Fibroblast of mammary gland (primary cell): ENCODE results near the gene ABHD17C.

Experiments used
- DNase-seq: peaks from one replicate; pipeline ENCODE4 v3.0.0-alpha.2; 2010; ENCODE audit warnings: low read depth
- H3K4me3 ChIP-seq: 2 replicates; pipeline ENCODE4 v1.5.1; 2011; ENCODE audit warnings: low read depth, mild to moderate bottlenecking, low read length, moderate library complexity; ENCODE audit not compliant: control insufficient read depth
- TF ChIP-seq, protein P1 (sequence below): conservative IDR thresholded peaks from 2 replicates; pipeline ENCODE4 v1.5.1; 2011; ENCODE audit warnings: low read depth, low read length, inconsistent platforms; ENCODE audit not compliant: control insufficient read depth, insufficient read depth

ABHD17C gene

DNA sequence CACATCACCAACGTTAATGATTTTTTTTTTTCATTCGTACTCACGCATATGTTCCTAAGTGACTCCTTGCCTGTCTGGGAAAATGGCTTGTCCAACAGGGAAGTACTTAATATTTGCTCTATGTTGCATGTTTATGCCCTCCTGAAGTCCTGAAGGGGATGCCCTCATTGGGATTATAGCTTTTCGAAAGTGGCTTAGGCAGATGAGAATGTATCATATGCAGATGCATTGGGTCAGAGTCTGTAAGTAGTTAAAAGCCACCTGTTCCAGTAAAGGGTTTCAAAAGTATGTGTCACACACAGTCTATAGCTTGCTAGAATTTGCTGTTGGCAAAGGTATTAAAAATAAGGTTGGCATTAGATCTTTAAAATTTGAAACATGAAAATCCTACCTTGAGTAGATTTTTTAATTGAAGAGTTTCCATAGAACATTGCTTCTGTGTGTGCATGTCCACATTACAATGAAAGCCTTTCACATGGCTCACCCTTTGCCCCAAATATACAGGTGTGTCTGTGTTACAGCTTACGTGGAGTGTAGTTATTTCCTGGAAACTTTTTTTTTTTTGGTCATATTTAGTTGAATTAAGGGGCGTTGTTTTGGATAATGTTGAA is 2.1 kb downstream of the ABHD17C start:
- TF ChIP-seq, protein P1, sequence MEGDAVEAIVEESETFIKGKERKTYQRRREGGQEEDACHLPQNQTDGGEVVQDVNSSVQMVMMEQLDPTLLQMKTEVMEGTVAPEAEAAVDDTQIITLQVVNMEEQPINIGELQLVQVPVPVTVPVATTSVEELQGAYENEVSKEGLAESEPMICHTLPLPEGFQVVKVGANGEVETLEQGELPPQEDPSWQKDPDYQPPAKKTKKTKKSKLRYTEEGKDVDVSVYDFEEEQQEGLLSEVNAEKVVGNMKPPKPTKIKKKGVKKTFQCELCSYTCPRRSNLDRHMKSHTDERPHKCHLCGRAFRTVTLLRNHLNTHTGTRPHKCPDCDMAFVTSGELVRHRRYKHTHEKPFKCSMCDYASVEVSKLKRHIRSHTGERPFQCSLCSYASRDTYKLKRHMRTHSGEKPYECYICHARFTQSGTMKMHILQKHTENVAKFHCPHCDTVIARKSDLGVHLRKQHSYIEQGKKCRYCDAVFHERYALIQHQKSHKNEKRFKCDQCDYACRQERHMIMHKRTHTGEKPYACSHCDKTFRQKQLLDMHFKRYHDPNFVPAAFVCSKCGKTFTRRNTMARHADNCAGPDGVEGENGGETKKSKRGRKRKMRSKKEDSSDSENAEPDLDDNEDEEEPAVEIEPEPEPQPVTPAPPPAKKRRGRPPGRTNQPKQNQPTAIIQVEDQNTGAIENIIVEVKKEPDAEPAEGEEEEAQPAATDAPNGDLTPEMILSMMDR = no peak
- DNase-seq = no peak
- H3K4me3 ChIP-seq = peak overlapping the region; percentile 63

DNA sequence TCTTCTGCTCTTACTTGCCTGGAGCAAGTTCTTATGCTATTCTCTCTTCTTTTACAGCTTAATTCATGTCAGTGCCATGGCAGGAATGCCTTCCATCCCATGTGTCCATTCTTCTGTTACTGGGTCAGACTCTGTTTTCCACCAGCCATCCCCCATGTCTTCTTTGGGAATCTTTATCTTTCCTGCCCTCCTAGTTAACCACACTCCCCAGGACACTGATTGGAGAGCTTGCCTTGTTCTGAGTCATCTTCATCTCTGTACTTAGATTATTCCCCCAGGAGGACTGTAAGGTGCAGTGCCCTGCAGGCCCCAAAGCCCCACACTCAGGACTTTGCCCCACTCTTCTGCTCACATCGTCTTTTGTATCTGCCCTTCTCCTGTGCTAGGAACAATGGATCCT is 3.6 kb downstream of the ABHD17C start:
- TF ChIP-seq, protein P1 = no peak
- peak; percentile 13 for DNase-seq
- no peak overlapping the region for H3K4me3 ChIP-seq

DNA sequence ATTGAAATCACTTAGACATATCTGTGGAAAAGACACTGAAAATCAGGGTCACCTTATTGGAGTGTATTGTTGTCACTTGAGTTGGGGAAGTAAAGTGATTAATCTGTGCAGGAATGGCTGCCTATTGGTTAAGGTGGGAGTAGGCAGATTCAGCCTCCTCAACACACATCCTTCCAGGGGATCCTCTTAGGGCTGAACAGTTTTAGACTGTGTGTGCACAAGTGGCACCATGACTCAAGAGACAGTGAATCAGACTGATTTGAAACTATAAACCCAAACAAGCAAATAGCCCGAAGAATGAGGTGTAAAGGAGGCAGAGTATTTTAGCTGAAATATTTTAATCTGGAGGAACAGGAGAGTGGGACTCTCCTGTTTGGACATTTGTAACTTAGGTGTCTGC is 4.9 kb downstream of the ABHD17C start:
- peak; percentile 37 for DNase-seq
- TF ChIP-seq, protein P1 = no peak
- no peak overlapping the region for H3K4me3 ChIP-seq

DNA sequence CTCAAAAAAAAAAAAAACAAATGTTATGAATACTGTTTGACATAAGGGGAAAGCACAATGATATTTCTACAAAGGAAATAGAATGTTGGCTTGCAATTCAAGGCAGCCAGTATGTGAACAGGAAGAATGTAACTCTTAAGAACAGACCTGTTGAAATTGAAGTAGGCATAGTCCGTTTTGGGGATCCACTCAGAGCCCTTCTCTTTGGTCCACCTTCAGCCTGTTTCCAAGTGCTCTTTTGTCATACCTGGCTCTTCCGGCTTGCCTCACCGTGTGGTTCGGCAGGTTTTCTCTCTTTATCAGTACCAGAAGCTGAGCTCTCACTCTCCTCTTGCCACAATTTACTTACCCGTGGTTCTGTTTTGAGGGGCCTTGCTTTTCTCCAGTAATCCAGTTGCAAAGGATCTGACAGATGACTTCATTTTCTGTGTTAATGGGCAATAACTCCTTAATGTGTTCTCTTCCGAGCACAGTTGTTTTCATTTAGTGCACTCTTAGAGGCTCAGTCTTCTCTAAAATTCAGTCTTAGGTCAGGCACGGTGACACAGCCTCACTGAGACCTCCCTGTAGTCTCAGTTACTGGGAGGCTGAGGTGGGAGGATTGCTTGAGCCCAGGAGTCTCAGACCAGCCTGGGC is 6.7 kb downstream of the ABHD17C start:
- no peak for DNase-seq
- no peak overlapping the region for H3K4me3 ChIP-seq
- TF ChIP-seq, protein P1 = no peak

DNA sequence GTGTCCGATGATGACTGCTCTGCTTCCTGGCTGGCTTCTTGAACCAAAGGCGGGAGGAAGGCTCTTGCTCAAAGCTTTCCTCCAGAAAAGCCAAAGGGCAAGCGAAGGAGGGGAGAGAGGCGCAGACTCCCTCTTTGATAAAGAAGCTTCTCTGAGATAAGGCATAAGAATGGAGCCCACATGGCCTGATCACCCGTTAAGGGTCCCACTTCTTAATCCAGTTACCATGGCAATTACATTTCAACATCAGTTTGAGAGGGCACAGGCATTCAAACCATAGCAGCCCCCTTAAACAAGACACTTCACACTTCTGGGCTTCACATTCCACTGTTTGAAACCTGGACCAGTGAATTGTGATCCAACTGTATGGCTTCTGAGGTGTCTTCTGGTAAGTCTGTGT is 8.0 kb downstream of the ABHD17C start:
- TF ChIP-seq, protein P1 = no peak
- H3K4me3 ChIP-seq = no peak overlapping the region
- no peak for DNase-seq

DNA sequence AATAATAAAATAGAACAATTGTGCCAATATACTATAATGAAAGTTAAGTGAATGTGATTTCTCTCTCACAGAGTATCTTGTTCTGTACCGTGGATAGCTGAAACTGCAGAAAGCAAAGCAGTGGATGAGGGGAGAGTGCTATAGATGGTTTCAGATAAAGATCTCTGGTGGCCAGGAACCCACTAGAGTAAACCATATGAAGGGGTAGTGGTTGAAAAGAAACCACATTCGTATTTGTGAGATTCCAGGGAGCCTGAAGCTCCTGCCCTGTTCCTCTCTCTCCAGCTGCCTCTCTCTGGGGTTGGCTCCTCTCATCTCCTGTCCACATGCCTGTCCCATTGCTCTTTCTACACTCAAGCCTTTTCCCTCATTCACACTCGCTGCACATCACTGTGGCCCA is 8.9 kb downstream of the ABHD17C start:
- TF ChIP-seq, protein P1 = no peak
- no peak for DNase-seq
- no peak overlapping the region for H3K4me3 ChIP-seq
